ENCODE measurements around the gene PRPF38B. TPM values are rescaled to one million over a fixed set of nuclear protein-coding genes. Genes with fewer than 3 reads are reported as not detected.

PRPF38B gene
- total and polyA plus RNA-seq, 10 of the 15 experiments (the other 5 are each of a cell fraction or from before 2014, with no cell fraction given): 32.9 to 79.2 (median 47.8) TPM

- 0 out of 2 replicates have a peak, but pooled peaks have one; percentile 18 for TF ChIP-seq ESRRA (IDR thresholded peaks at IDR 0.05; ENCODE audit: low read length)
- no peak for TF ChIP-seq GABPA (IDR thresholded peaks at IDR 0.05; ENCODE audit: low read depth)
- TF ChIP-seq, protein P1, sequence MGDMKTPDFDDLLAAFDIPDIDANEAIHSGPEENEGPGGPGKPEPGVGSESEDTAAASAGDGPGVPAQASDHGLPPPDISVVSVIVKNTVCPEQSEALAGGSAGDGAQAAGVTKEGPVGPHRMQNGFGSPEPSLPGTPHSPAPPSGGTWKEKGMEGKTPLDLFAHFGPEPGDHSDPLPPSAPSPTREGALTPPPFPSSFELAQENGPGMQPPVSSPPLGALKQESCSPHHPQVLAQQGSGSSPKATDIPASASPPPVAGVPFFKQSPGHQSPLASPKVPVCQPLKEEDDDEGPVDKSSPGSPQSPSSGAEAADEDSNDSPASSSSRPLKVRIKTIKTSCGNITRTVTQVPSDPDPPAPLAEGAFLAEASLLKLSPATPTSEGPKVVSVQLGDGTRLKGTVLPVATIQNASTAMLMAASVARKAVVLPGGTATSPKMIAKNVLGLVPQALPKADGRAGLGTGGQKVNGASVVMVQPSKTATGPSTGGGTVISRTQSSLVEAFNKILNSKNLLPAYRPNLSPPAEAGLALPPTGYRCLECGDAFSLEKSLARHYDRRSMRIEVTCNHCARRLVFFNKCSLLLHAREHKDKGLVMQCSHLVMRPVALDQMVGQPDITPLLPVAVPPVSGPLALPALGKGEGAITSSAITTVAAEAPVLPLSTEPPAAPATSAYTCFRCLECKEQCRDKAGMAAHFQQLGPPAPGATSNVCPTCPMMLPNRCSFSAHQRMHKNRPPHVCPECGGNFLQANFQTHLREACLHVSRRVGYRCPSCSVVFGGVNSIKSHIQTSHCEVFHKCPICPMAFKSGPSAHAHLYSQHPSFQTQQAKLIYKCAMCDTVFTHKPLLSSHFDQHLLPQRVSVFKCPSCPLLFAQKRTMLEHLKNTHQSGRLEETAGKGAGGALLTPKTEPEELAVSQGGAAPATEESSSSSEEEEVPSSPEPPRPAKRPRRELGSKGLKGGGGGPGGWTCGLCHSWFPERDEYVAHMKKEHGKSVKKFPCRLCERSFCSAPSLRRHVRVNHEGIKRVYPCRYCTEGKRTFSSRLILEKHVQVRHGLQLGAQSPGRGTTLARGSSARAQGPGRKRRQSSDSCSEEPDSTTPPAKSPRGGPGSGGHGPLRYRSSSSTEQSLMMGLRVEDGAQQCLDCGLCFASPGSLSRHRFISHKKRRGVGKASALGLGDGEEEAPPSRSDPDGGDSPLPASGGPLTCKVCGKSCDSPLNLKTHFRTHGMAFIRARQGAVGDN (IDR thresholded peaks at IDR 0.05): peak; percentile 100
- TF ChIP-seq POLR2AphosphoS2 (IDR thresholded peaks at IDR 0.05; ENCODE audit: low read depth, low read length): 0 out of 2 replicates have a peak, but pooled peaks have one; percentile 42
- TF ChIP-seq SUZ12 (IDR thresholded peaks at IDR 0.05; ENCODE audit: unreplicated experiment): no peak
- TF ChIP-seq NRF1 (conservative IDR thresholded peaks at IDR 0.05; ENCODE audit: low read depth, low read length): peak; percentile 43
- no peak for TF ChIP-seq CHD4 (IDR thresholded peaks at IDR 0.05)
- TF ChIP-seq CBFB (IDR thresholded peaks at IDR 0.05; ENCODE audit: low read depth): no peak
- peak; percentile 17; the same call in 1 of the 2 replicates for TF ChIP-seq RFX5 (IDR thresholded peaks at IDR 0.05; ENCODE audit: low read depth, low read length)
- TF ChIP-seq, protein P2, sequence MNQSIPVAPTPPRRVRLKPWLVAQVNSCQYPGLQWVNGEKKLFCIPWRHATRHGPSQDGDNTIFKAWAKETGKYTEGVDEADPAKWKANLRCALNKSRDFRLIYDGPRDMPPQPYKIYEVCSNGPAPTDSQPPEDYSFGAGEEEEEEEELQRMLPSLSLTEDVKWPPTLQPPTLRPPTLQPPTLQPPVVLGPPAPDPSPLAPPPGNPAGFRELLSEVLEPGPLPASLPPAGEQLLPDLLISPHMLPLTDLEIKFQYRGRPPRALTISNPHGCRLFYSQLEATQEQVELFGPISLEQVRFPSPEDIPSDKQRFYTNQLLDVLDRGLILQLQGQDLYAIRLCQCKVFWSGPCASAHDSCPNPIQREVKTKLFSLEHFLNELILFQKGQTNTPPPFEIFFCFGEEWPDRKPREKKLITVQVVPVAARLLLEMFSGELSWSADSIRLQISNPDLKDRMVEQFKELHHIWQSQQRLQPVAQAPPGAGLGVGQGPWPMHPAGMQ (IDR thresholded peaks at IDR 0.05; ENCODE audit: borderline replicate concordance): no peak
- no peak for TF ChIP-seq ZNF384 (IDR thresholded peaks at IDR 0.05; ENCODE audit: borderline replicate concordance, low read depth, low read length)
- no peak for TF ChIP-seq STAT3 (IDR thresholded peaks at IDR 0.05; ENCODE audit: low read depth, low read length)
- TF ChIP-seq ASH2L (IDR thresholded peaks at IDR 0.05; ENCODE audit: borderline replicate concordance, low read depth): no peak
- peak; percentile 59 for TF ChIP-seq CREB1 (IDR thresholded peaks at IDR 0.05; ENCODE audit: low read depth)
- no peak for TF ChIP-seq TARDBP (IDR thresholded peaks at IDR 0.05; ENCODE audit: borderline replicate concordance)
- TF ChIP-seq GATAD2B (conservative IDR thresholded peaks at IDR 0.05; ENCODE audit: low read depth): peak; percentile 92
- no peak for TF ChIP-seq NFXL1 (IDR thresholded peaks at IDR 0.05; ENCODE audit: borderline replicate concordance)
- TF ChIP-seq RBBP5 (conservative IDR thresholded peaks at IDR 0.05): no peak
- TF ChIP-seq MEF2A (IDR thresholded peaks at IDR 0.05; ENCODE audit: insufficient read depth, low read depth, low read length): no peak
- 0 out of 2 replicates have a peak, but pooled peaks have one; percentile 31 for TF ChIP-seq RCOR1 (conservative IDR thresholded peaks at IDR 0.05; ENCODE audit: low read depth, low read length)
- peak; percentile 81 to 87 for TF ChIP-seq EGR1 (IDR thresholded peaks at IDR 0.05; ENCODE audit: borderline replicate concordance in 1 of 2, low read depth in 2 of 2, low read length in 2 of 2)
- TF ChIP-seq SREBF1 (IDR thresholded peaks at IDR 0.05; ENCODE audit: low read length): no peak
- TF ChIP-seq BRCA1 (IDR thresholded peaks at IDR 0.05; ENCODE audit: low read depth, low read length): no peak
- no peak for TF ChIP-seq PRDM15 (CRISPR knock-in tag; IDR thresholded peaks at IDR 0.05)
Observed at GRCh38 chr1:108661030-108661609, 31.0 kb upstream of the PRPF38B start, which contains the start of gene HENMT1 (continued).
